ENCODE measurements around the gene CAMK4.

CAMK4 gene

DNA sequence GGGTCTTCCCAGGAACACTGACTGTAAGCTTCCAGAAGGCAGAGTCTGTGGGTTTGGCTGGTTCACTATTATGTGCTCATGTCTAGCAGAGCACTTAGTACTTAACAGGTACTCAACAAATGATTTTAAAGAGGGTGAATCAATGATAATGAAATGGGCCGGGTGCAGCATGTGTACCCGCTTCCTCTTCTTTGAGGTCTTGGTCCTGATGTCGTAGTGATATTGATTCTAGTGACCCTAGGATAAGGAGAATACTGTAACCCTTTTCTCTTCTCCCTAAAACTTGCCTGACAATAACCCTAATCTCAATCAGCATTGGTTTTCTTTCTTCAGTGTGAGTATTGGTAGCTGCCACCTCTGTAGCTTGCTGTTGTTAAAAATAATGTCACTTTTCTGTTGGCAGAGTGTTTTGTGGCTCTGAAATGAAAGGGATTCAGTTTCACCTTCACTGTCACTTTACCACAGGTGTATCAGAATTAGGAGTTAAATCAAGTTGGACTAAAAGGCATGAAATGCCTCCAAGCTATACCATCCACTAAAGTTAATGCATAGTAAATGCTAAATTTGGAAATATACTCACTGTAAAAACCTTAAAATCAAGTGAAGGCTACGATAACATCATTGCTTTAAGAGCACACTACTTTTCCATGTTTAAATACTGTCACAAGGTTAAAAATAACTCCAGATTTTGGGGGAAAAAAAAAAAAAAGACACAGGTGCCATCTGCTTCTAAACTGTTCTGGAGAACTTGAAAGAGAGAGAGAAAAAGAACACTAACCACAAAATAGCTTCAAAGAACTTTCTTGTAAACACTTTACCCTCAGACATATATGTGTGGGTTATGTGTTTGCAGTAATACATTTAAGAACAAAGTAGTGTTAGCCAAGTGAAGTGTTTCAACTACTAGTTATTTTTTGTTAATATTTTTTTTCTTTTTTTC, 6.0 kb downstream of the CAMK4 start:
- H3K27ac ChIP-seq (ENCODE audit: low read depth, low read length): no peak overlapping the region

DNA sequence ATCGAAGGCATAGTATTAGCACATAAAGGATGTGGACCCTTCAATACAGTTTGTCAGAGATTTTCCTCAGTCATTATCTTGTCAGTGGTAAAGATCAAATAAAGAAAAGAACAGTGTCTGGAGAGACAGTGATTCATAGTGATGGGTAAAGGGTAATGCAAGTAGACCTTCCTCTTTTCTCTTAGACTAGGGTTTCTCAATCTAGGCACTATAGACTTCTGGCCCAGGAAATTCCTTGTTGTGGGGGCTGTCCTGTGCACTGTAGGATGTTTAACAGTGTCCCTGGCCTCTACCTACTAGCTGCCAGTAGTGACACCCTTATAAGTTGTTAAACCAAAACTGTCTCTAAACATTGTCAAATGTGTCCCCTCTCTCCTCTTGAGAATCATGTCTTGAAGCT, 6.9 kb downstream of the CAMK4 start:
- Histone ChIP-seq H3K36me3 (ENCODE audit: insufficient read depth, low read length) (no peaks in the 10 kb centered on the region), H3K9ac (ENCODE audit: low read depth, low read length) (no peak overlapping the region), H3K9me3 (ENCODE audit: insufficient read depth, low read depth, low read length) (no peaks in the 10 kb centered on the region), H3K4me3 (ENCODE audit: low read length) (no peak overlapping the region), H3K4me1 (ENCODE audit: insufficient read depth, low read length) (0 out of 2 replicates have a peak, but pooled peaks cover 5% of the 10 kb centered on the region), H3K27ac (ENCODE audit: low read depth, low read length) (no peak overlapping the region), H3K27me3 (ENCODE audit: insufficient read depth, low read length) (no peaks in the 10 kb centered on the region)
- 93% methylated on average over 1 of the region's 1 CpG for WGBS

More for the DNA sequence above, 6.0 kb downstream of the CAMK4 start:
- Histone ChIP-seq H3K36me3 (ENCODE audit: insufficient read depth, low read length) (no peaks in the 10 kb centered on the region), H3K4me3 (ENCODE audit: low read length) (no peak overlapping the region), H3K27me3 (ENCODE audit: insufficient read depth, low read length) (peaks cover 9% of the 10 kb centered on the region), H3K4me1 (ENCODE audit: insufficient read depth, low read length) (peaks cover 7% of the 10 kb centered on the region; the same call in 1 of the 2 replicates), H3K9ac (ENCODE audit: low read depth, low read length) (no peak overlapping the region), H3K9me3 (ENCODE audit: insufficient read depth, low read depth, low read length) (no peaks in the 10 kb centered on the region)
- WGBS: 98% methylated on average over 3 of the region's 4 CpGs

DNA sequence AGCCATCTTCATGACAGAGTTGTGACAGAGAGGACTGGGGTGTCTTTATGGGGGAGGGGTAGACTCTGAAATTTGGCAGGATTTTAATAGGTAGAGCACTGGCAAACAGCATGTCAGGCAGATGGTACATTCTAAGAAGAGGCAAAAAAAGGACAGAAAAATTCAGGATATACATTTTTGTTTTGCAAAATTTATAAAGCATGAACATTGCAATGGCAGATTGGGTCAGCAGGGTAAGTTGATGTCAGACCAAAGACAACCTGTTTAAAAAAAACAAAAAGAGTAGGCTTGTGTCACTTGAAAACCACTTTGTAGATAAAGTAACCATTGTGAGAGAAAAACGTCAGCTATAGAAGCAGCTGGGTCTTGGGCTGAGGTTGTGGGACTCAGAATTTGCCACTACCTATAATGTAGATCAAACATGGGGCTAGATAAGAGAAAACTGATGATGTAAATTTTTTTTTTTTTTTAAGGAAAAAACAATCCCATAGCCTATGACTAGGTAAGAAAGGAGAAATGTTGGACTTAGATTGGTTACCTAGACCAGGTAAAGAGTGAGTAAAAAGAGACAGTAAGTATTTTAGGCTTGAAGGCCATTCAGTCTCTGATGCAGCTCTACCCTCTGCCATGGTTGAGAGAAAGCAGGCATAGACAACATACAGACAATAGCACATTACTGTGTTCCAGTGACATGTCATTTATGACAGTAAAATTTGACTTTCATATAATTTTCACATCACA, 8.3 kb downstream of the CAMK4 start:
- no peaks in the 10 kb centered on the region for H3K27me3 ChIP-seq (ENCODE audit: insufficient read depth, low read length)
- H3K9me3 ChIP-seq (ENCODE audit: insufficient read depth, low read depth, low read length): no peaks in the 10 kb centered on the region
- H3K4me1 ChIP-seq (ENCODE audit: insufficient read depth, low read length): 0 out of 2 replicates have a peak, but pooled peaks cover 5% of the 10 kb centered on the region
- 80% methylated on average over 1 of the region's 1 CpG for WGBS
- H3K4me3 ChIP-seq (ENCODE audit: low read length): no peak overlapping the region
- H3K27ac ChIP-seq (ENCODE audit: low read depth, low read length): no peak overlapping the region
- H3K36me3 ChIP-seq (ENCODE audit: insufficient read depth, low read length): no peaks in the 10 kb centered on the region
- H3K9ac ChIP-seq (ENCODE audit: low read depth, low read length): no peak overlapping the region

DNA sequence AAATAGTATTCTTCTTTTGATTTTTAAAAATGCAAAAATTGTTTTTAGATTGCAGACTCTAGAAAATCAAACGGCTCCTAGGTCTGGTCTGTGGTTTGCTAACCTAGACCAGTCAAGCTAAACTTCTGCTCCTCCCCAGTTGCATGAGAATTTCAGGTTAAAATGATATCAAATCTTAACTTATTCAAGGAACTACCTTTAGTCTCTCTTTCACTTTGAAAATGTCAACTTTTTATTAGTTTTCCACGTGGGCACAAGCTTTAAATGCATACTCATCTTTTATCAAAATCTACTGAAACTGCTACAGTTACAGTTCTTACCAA, 8.8 kb downstream of the CAMK4 start:
- 0 out of 2 replicates have a peak, but pooled peaks cover under 1% of the 10 kb centered on the region for H3K4me1 ChIP-seq (ENCODE audit: insufficient read depth, low read length)
- H3K27me3 ChIP-seq (ENCODE audit: insufficient read depth, low read length): no peaks in the 10 kb centered on the region
- WGBS: 87% methylated on average over 2 of the region's 2 CpGs
- H3K4me3 ChIP-seq (ENCODE audit: low read length): no peak overlapping the region
- no peaks in the 10 kb centered on the region for H3K9me3 ChIP-seq (ENCODE audit: insufficient read depth, low read depth, low read length)
- H3K36me3 ChIP-seq (ENCODE audit: insufficient read depth, low read length): no peaks in the 10 kb centered on the region
- H3K9ac ChIP-seq (ENCODE audit: low read depth, low read length): no peak overlapping the region
- H3K27ac ChIP-seq (ENCODE audit: low read depth, low read length): no peak overlapping the region

DNA sequence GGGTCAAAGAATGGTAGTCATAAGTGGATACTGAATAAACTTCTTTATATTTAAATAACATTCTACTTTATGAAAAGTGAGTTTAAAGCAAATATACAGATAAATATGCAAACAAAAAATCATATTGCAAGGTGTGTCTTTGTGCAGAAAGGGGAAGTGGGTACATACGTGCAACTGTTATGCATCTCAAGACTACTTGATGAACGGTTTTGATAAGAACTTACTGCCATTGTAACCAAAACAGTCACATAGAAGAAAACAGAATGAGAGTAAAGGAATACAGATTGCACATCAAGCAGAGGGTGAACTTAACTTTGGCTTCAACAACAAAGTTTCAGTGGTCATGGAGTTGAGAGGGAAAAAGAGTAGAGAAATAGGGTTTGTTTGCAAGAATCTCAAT, 9.9 kb downstream of the CAMK4 start:
- WGBS: 93% methylated on average over 2 of the region's 2 CpGs
- H3K9ac ChIP-seq (ENCODE audit: low read depth, low read length): no peak overlapping the region
- H3K4me1 ChIP-seq (ENCODE audit: insufficient read depth, low read length): no peaks in the 10 kb centered on the region
- H3K36me3 ChIP-seq (ENCODE audit: insufficient read depth, low read length): no peaks in the 10 kb centered on the region
- no peaks in the 10 kb centered on the region for H3K9me3 ChIP-seq (ENCODE audit: insufficient read depth, low read depth, low read length)
- H3K27ac ChIP-seq (ENCODE audit: low read depth, low read length): no peak overlapping the region
- no peaks in the 10 kb centered on the region for H3K27me3 ChIP-seq (ENCODE audit: insufficient read depth, low read length)
- H3K4me3 ChIP-seq (ENCODE audit: low read length): no peak overlapping the region

DNA sequence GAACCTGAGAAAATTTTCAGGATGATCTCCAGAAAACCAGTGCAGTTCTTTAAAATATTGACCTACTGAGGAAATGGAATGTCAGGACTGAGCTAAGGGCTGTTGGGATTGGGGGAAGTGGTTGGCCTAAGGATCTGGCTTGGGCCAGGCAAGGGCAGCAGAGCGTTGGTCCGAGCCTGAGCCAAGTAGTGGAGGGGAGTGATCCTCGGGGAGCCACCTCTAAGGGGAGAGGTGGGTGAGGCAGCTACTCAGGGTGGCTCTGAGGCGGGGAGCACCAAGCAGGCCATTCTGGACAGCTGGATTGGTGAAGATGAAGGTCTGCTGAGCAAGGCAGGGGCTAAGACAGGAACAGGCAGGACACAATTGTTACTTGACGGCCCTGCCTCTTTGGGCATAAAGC, 11.5 kb downstream of the CAMK4 start:
- no peak overlapping the region for H3K27ac ChIP-seq (ENCODE audit: low read depth, low read length)
- H3K27me3 ChIP-seq (ENCODE audit: insufficient read depth, low read length): no peaks in the 10 kb centered on the region
- H3K4me3 ChIP-seq (ENCODE audit: low read length): no peak overlapping the region
- no peak overlapping the region for H3K9ac ChIP-seq (ENCODE audit: low read depth, low read length)
- H3K36me3 ChIP-seq (ENCODE audit: insufficient read depth, low read length): no peaks in the 10 kb centered on the region
- no peaks in the 10 kb centered on the region for H3K9me3 ChIP-seq (ENCODE audit: insufficient read depth, low read depth, low read length)
- WGBS: 94% methylated on average over 5 of the region's 5 CpGs
- H3K4me1 ChIP-seq (ENCODE audit: insufficient read depth, low read length): no peaks in the 10 kb centered on the region

DNA sequence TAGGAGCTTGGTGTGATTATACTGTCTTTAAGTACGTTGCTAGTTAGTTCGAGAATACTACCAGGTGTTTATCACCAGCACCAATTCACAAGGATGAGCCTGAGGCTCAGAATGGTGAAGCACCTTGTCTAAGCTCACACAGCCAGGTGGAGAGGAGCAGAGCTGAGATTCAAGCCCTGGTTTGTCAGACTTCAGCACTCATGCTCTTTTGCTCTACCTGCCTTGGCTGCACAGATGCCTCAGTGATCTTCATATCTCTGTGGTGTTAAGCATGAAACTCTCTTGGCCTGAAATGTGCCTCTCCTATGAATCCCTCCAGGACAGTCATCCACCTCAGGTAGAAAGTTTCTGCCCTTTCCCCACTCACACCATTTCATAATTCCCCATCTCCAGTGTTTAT, 12.2 kb downstream of the CAMK4 start:
- no peaks in the 10 kb centered on the region for H3K4me1 ChIP-seq (ENCODE audit: insufficient read depth, low read length)
- no peak overlapping the region for H3K27ac ChIP-seq (ENCODE audit: low read depth, low read length)
- H3K4me3 ChIP-seq (ENCODE audit: low read length): no peak overlapping the region
- H3K27me3 ChIP-seq (ENCODE audit: insufficient read depth, low read length): no peaks in the 10 kb centered on the region
- no peak overlapping the region for H3K9ac ChIP-seq (ENCODE audit: low read depth, low read length)
- H3K9me3 ChIP-seq (ENCODE audit: insufficient read depth, low read depth, low read length): no peaks in the 10 kb centered on the region
- H3K36me3 ChIP-seq (ENCODE audit: insufficient read depth, low read length): no peaks in the 10 kb centered on the region
- 95% methylated on average over 2 of the region's 2 CpGs for WGBS

DNA sequence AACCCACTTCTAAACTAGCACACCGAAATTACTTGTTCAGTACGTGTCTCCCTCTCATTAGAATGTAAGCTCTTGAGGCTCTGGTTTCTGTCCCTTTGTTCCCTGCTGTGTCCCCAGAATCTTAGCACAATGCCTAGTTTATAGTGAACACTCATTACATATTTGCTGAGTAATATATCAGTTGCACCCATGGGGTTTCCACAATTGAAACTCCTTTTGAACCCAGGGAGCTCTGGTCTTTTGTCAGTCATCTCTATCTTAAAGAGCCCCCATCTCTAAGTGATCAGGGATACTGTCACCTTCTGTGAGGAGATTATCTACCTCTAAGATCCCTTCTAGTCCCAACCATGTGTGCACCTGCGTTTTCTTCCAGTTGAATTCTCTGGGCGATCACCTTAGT, 12.8 kb downstream of the CAMK4 start:
- 87% methylated on average over 4 of the region's 4 CpGs for WGBS
- Histone ChIP-seq H3K36me3 (ENCODE audit: insufficient read depth, low read length) (no peaks in the 10 kb centered on the region), H3K9ac (ENCODE audit: low read depth, low read length) (no peak overlapping the region), H3K4me1 (ENCODE audit: insufficient read depth, low read length) (no peaks in the 10 kb centered on the region), H3K27ac (ENCODE audit: low read depth, low read length) (no peak overlapping the region), H3K4me3 (ENCODE audit: low read length) (no peak overlapping the region), H3K9me3 (ENCODE audit: insufficient read depth, low read depth, low read length) (no peaks in the 10 kb centered on the region), H3K27me3 (ENCODE audit: insufficient read depth, low read length) (no peaks in the 10 kb centered on the region)

DNA sequence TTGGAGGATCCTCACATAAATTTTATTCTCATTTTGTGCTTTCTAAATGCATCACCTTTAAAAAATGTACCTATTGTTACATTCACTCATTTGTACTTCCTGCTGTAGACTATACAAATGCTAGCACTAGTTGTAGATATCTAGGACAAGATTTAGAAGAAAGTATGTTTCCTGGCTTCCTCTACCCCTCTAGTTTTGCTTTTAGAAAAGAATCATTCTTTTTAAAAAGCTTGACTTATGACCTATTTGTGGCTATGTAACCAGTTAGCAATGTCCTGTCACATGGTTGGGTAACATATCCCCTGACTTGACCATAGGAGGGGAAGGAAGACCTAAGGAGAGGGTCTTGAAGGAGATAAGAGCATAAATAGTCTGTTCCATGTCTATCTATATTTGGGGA, 13.3 kb downstream of the CAMK4 start:
- Histone ChIP-seq H3K36me3 (ENCODE audit: insufficient read depth, low read length) (no peaks in the 10 kb centered on the region), H3K9ac (ENCODE audit: low read depth, low read length) (no peak overlapping the region), H3K27me3 (ENCODE audit: insufficient read depth, low read length) (no peaks in the 10 kb centered on the region), H3K4me1 (ENCODE audit: insufficient read depth, low read length) (no peaks in the 10 kb centered on the region), H3K9me3 (ENCODE audit: insufficient read depth, low read depth, low read length) (no peaks in the 10 kb centered on the region), H3K27ac (ENCODE audit: low read depth, low read length) (no peak overlapping the region), H3K4me3 (ENCODE audit: low read length) (no peak overlapping the region)

DNA sequence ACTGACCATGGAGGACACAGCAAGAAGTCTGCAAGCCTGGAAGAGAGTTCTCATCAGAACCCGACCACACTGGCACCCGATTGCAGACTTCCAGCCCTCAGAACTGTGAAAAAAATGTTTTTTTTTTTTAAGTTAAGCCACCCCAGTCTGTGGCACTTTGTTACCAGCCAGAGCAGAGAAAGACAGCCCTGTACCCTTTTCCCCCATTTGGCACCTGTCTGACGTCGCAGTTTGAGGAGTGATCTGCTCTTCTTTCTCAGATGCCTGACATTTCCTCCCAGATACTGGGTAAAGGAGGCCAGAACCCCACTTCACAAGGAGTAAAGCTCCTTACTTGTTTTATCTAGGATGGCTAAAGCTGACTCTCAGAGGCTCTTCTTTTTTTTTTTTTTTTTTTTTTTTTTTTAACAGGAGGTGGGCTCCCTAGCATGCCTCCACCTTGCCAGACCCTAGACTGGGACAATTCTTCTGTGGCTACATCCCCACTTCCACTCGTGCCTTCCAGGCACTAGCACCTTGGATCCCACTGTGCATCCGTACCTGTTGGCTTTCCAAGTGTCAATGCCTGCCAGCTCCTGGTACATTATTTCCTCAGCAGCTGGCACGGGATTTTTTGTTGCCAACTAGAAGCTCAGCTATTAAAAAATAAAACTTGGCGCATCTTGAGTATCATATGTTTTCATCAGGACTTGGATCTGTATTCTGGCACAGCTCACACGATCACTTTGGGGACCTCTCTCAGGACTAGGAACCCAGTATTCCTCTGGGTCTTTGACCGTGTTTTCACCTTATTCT, 14.4 kb downstream of the CAMK4 start:
- Histone ChIP-seq H3K36me3 (ENCODE audit: insufficient read depth, low read length) (no peaks in the 10 kb centered on the region), H3K9me3 (ENCODE audit: insufficient read depth, low read depth, low read length) (no peaks in the 10 kb centered on the region), H3K27ac (ENCODE audit: low read depth, low read length) (no peak overlapping the region), H3K27me3 (ENCODE audit: insufficient read depth, low read length) (no peaks in the 10 kb centered on the region), H3K4me3 (ENCODE audit: low read length) (no peak overlapping the region), H3K9ac (ENCODE audit: low read depth, low read length) (no peak overlapping the region), H3K4me1 (ENCODE audit: insufficient read depth, low read length) (no peaks in the 10 kb centered on the region)
- WGBS: 93% methylated on average over 10 of the region's 10 CpGs

DNA sequence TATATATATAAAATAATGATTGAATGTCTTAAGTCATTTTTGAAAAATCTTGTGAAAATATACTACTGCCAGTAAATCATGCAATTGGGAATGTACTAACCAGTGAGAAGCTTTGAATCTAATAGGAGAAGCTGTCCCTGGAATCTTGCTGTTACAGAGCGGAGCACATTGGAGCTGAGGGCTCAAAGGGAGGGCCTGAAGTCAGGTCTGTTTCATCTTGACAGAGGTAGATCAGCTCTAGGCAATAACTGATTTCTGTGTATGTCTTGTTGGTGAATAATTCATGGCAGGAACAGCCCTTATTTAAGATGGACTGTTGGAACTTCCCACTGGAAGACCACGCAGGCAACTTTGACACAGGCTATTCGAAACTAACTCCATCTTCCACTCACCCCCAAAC, 17.5 kb downstream of the CAMK4 start:
- H3K4me1 ChIP-seq (ENCODE audit: insufficient read depth, low read length): no peaks in the 10 kb centered on the region
- no peaks in the 10 kb centered on the region for H3K27me3 ChIP-seq (ENCODE audit: insufficient read depth, low read length)
- WGBS: 78% methylated on average over 3 of the region's 3 CpGs
- H3K27ac ChIP-seq (ENCODE audit: low read depth, low read length): no peak overlapping the region
- H3K4me3 ChIP-seq (ENCODE audit: low read length): no peak overlapping the region
- no peak overlapping the region for H3K9ac ChIP-seq (ENCODE audit: low read depth, low read length)
- H3K36me3 ChIP-seq (ENCODE audit: insufficient read depth, low read length): no peaks in the 10 kb centered on the region
- H3K9me3 ChIP-seq (ENCODE audit: insufficient read depth, low read depth, low read length): no peaks in the 10 kb centered on the region
